Measurements from ENCODE around the gene SCPEP1.
"Not testable (repeated sequence)": the region's sequence is repeated elsewhere in the genome, so short reads cannot be mapped to it uniquely, and the experiment has no call there.

Gene SCPEP1

GRCh38 chr17:56949595-56949994 lies 28.3 kb upstream of the SCPEP1 start:
- peaks cover 9 to 39% (median 30%) of the 10 kb centered on the region in 11 experiments; a peak in 20 of 22 replicates for H4K20me1 ChIP-seq
- H3K4me1 ChIP-seq = peaks cover 0 to 5% (median 0%) of the 10 kb centered on the region in 10 experiments; a peak in 4 of 20 replicates
- no peaks in the 10 kb centered on the region for H3K9me3 ChIP-seq (replicated peaks in 1 of 11)
- H3K4me3 ChIP-seq = no peak overlapping the region
- H3K27me3 ChIP-seq = no peaks in the 10 kb centered on the region
- peaks cover 78 to 100% (median 98%) of the 10 kb centered on the region in 11 experiments for H3K36me3 ChIP-seq
- no peak overlapping the region for H3K9ac ChIP-seq
- H3K4me2 ChIP-seq = no peak overlapping the region
- no peak overlapping the region for H3K27ac ChIP-seq
- no peak for TF ChIP-seq Cebpa-rat (IDR thresholded peaks at IDR 0.05)

GRCh38 chr17:56956992-56957391 lies 20.9 kb upstream of the SCPEP1 start:
- H3K4me2 ChIP-seq = no peak overlapping the region
- H3K27me3 ChIP-seq = no peaks in the 10 kb centered on the region
- H3K9me3 ChIP-seq (replicated peaks in 1 of 11) = no peaks in the 10 kb centered on the region
- H3K27ac ChIP-seq = no peak overlapping the region
- peaks cover 22 to 74% (median 42%) of the 10 kb centered on the region in 11 experiments; a peak in 17 of 22 replicates for H4K20me1 ChIP-seq
- no peak for TF ChIP-seq Cebpa-rat (IDR thresholded peaks at IDR 0.05)
- no peak overlapping the region for H3K9ac ChIP-seq
- peaks cover 20 to 72% (median 55%) of the 10 kb centered on the region in 11 experiments; a peak in 21 of 22 replicates for H3K36me3 ChIP-seq
- peaks cover 15 to 20% (median 17%) of the 10 kb centered on the region in 10 experiments for H3K4me1 ChIP-seq
- H3K4me3 ChIP-seq = no peak overlapping the region

GRCh38 chr17:56960596-56961538 lies 17.1 kb upstream of the SCPEP1 start, which contains the start of gene COIL:
TSS of gene COIL (minus strand) at chr17:56961050. CDS start at chr17:56961019, 31 bp downstream.
- H3K27me3 ChIP-seq = no peaks in the 10 kb centered on the region
- peak within 1 kb of the TSS; percentile 70 to 87 (median 84) for H3K4me3 ChIP-seq
- TF ChIP-seq Cebpa-rat (IDR thresholded peaks at IDR 0.05) = no peak
- peak within 1 kb of the TSS; percentile 80 to 96 (median 87) for H3K4me2 ChIP-seq
- peak within 1 kb of the TSS; percentile 94 to 99 (median 97) for H3K27ac ChIP-seq
- peaks cover 5 to 36% (median 14%) of the 10 kb centered on the region in 11 experiments; a peak in 14 of 22 replicates for H4K20me1 ChIP-seq
- H3K9me3 ChIP-seq (replicated peaks in 1 of 11) = no peaks in the 10 kb centered on the region
- H3K36me3 ChIP-seq = peaks cover 3 to 34% (median 23%) of the 10 kb centered on the region in 11 experiments; a peak in 18 of 22 replicates
- peak within 1 kb of the TSS; percentile 94 to 99 (median 97) for H3K9ac ChIP-seq
- peaks cover 15 to 20% (median 17%) of the 10 kb centered on the region in 10 experiments for H3K4me1 ChIP-seq

GRCh38 chr17:56965241-56965640 lies 12.7 kb upstream of the SCPEP1 start:
- H3K9me3 ChIP-seq (replicated peaks in 1 of 11); H4K20me1 ChIP-seq; H3K27me3 ChIP-seq; H3K36me3 ChIP-seq; H3K4me2 ChIP-seq; H3K4me1 ChIP-seq; H3K4me3 ChIP-seq; H3K9ac ChIP-seq; H3K27ac ChIP-seq: not testable (repeated sequence)

GRCh38 chr17:56965681-56966080 lies 12.2 kb upstream of the SCPEP1 start:
- not testable (repeated sequence) for H3K27ac ChIP-seq; H3K4me2 ChIP-seq; H3K9me3 ChIP-seq (replicated peaks in 1 of 11)

GRCh38 chr17:56966338-56966737 lies 11.6 kb upstream of the SCPEP1 start:
- Histone ChIP-seq H3K27ac (no peak overlapping the region), H3K36me3 (no peaks in the 10 kb centered on the region), H3K4me1 (0 out of 20 replicates have a peak, but pooled peaks cover 0 to 4% (median 0%) of the 10 kb centered on the region in 10 experiments), H4K20me1 (no peaks in the 10 kb centered on the region), H3K4me2 (no peak overlapping the region), H3K9ac (no peak overlapping the region), H3K4me3 (no peak overlapping the region), H3K9me3 (replicated peaks in 1 of 11) (peaks cover 9 to 15% (median 11%) of the 10 kb centered on the region in 11 experiments), H3K27me3 (no peaks in the 10 kb centered on the region)
- no peak for TF ChIP-seq Cebpa-rat (IDR thresholded peaks at IDR 0.05)

More at GRCh38 chr17:56965681-56966080, 12.2 kb upstream of the SCPEP1 start:
- not testable (repeated sequence) for H3K9ac ChIP-seq, H3K36me3 ChIP-seq, H3K4me3 ChIP-seq, H3K27me3 ChIP-seq, H3K4me1 ChIP-seq, H4K20me1 ChIP-seq

- H3K4me3 ChIP-seq = no peak overlapping the region
- H3K27ac ChIP-seq = no peak overlapping the region
- H3K9me3 ChIP-seq (replicated peaks in 1 of 11) = peaks cover 22 to 39% (median 35%) of the 10 kb centered on the region in 11 experiments
- H3K4me1 ChIP-seq = no peaks in the 10 kb centered on the region
- TF ChIP-seq Cebpa-rat (IDR thresholded peaks at IDR 0.05) = no peak
- H3K4me2 ChIP-seq = no peak overlapping the region
- H4K20me1 ChIP-seq = no peaks in the 10 kb centered on the region
- H3K27me3 ChIP-seq = no peaks in the 10 kb centered on the region
- H3K36me3 ChIP-seq = no peaks in the 10 kb centered on the region
- no peak overlapping the region for H3K9ac ChIP-seq
Measured at GRCh38 chr17:56970974-56971373, 7.0 kb upstream of the SCPEP1 start.

- no peaks in the 10 kb centered on the region for H3K36me3 ChIP-seq
- H3K4me2 ChIP-seq = no peak overlapping the region
- no peak overlapping the region for H3K4me3 ChIP-seq
- TF ChIP-seq Cebpa-rat (IDR thresholded peaks at IDR 0.05) = no peak
- H3K27me3 ChIP-seq = no peaks in the 10 kb centered on the region
- H4K20me1 ChIP-seq = no peaks in the 10 kb centered on the region
- no peak overlapping the region for H3K27ac ChIP-seq
- peaks cover 22 to 39% (median 35%) of the 10 kb centered on the region in 11 experiments for H3K9me3 ChIP-seq (replicated peaks in 1 of 11)
- no peak overlapping the region for H3K9ac ChIP-seq
- peaks cover 4 to 10% (median 7%) of the 10 kb centered on the region in 10 experiments; a peak in 18 of 20 replicates for H3K4me1 ChIP-seq
Measured at GRCh38 chr17:56972111-56972730, 5.7 kb upstream of the SCPEP1 start.

GRCh38 chr17:56973520-56973919 lies 4.4 kb upstream of the SCPEP1 start:
- no peak for TF ChIP-seq Cebpa-rat (IDR thresholded peaks at IDR 0.05)
- Histone ChIP-seq H3K9me3 (replicated peaks in 1 of 11) (peaks cover 22 to 39% (median 35%) of the 10 kb centered on the region in 11 experiments), H4K20me1 (no peaks in the 10 kb centered on the region), H3K27ac (no peak overlapping the region), H3K27me3 (no peaks in the 10 kb centered on the region), H3K9ac (no peak overlapping the region), H3K36me3 (no peaks in the 10 kb centered on the region), H3K4me2 (no peak overlapping the region), H3K4me3 (no peak overlapping the region), H3K4me1 (peaks cover 5 to 17% (median 10%) of the 10 kb centered on the region in 10 experiments; a peak in 19 of 20 replicates)
